ENCODE data around the gene SEC16A. TPM values are rescaled to one million over a fixed set of nuclear protein-coding genes. Genes with fewer than 3 reads are reported as not detected.

SEC16A gene
- total RNA-seq, 4 donors from 2014 or later, result 31.2 to 49.1 (median 38.6) TPM

- H3K4me3 ChIP-seq, result peak overlapping the region in 2 of 4 donors; percentile 4 to 9
- DNase-seq, result no peak
- peak overlapping the region; percentile 47 to 88 (median 67) for H3K27ac ChIP-seq
- intact Hi-C loops (cut with DNase I), result no loop called here
- no peaks in the 10 kb centered on the region for H3K27me3 ChIP-seq
- H3K9me3 ChIP-seq, result no peaks in the 10 kb centered on the region
- H3K36me3 ChIP-seq, result peaks cover 83 to 100% (median 91%) of the 10 kb centered on the region in 3 donors
- H3K4me1 ChIP-seq, result peaks cover 0 to 39% (median 6%) of the 10 kb centered on the region in 3 donors
- TF ChIP-seq CTCF (IDR thresholded peaks at IDR 0.05), result no peak
- no peak for TF ChIP-seq POLR2A (IDR thresholded peaks at IDR 0.05)
- WGBS, 2 donors, result 45 to 94% methylated on average over 3 to 4 of the region's 13 CpGs
Observed at GRCh38 chr9:136512651-136513071, 29.8 kb upstream of the SEC16A start.

- peak overlapping the region; percentile 47 to 88 (median 67) for H3K27ac ChIP-seq
- H3K4me3 ChIP-seq, result peak overlapping the region in 2 of 4 donors; percentile 4 to 9
- H3K36me3 ChIP-seq, result peaks cover 83 to 100% (median 91%) of the 10 kb centered on the region in 3 donors
- TF ChIP-seq POLR2A (IDR thresholded peaks at IDR 0.05) (no peak), CTCF (IDR thresholded peaks at IDR 0.05) (no peak)
- DNase-seq, result no peak
- H3K4me1 ChIP-seq, result peaks cover 0 to 33% (median 6%) of the 10 kb centered on the region in 3 donors
- intact Hi-C loops (cut with DNase I), result no loop called here
- WGBS, 2 donors, result 80% methylated on average over 20 of the region's 46 CpGs; no CpG with 5 or more reads in 1 of the 2 donors
- no peaks in the 10 kb centered on the region for H3K9me3 ChIP-seq
- H3K27me3 ChIP-seq, result no peaks in the 10 kb centered on the region
Observed at GRCh38 chr9:136511670-136512592, 29.1 kb upstream of the SEC16A start.

- Histone ChIP-seq H3K27ac (peak overlapping the region; percentile 38 to 85 (median 56)), H3K4me1 (peaks cover 0 to 29% (median 6%) of the 10 kb centered on the region in 3 donors), H3K27me3 (no peaks in the 10 kb centered on the region), H3K4me3 (no peak overlapping the region), H3K36me3 (peaks cover 88 to 100% (median 91%) of the 10 kb centered on the region in 3 donors), H3K9me3 (no peaks in the 10 kb centered on the region)
- intact Hi-C loops (cut with DNase I), result no loop called here
- DNase-seq, result no peak
- no peak for TF ChIP-seq CTCF (IDR thresholded peaks at IDR 0.05)
- 80 to 93% methylated on average over 2 to 5 of the region's 28 CpGs for WGBS, 2 donors
Observed at GRCh38 chr9:136511144-136511669, 28.4 kb upstream of the SEC16A start.

- TF ChIP-seq POLR2A (IDR thresholded peaks at IDR 0.05) (no peak), CTCF (IDR thresholded peaks at IDR 0.05) (no peak)
- DNase-seq, result no peak
- Histone ChIP-seq H3K27ac (peak overlapping the region in 3 of 4 donors; percentile 38 to 85 (median 64)), H3K27me3 (no peaks in the 10 kb centered on the region), H3K36me3 (peaks cover 87 to 100% (median 90%) of the 10 kb centered on the region in 3 donors), H3K9me3 (no peaks in the 10 kb centered on the region), H3K4me1 (peaks cover 0 to 29% (median 6%) of the 10 kb centered on the region in 3 donors), H3K4me3 (no peak overlapping the region)
- intact Hi-C loops (cut with DNase I), result no loop called here
- 78 to 89% methylated on average over 3 to 10 of the region's 26 CpGs for WGBS, 2 donors
Observed at GRCh38 chr9:136510561-136510960, 27.7 kb upstream of the SEC16A start.

- Histone ChIP-seq H3K4me3 (no peak overlapping the region), H3K27ac (peak overlapping the region in 2 of 4 donors; percentile 64 to 85), H3K36me3 (peaks cover 87 to 100% (median 90%) of the 10 kb centered on the region in 3 donors)
Observed at GRCh38 chr9:136509549-136509948, 26.7 kb upstream of the SEC16A start.

More at GRCh38 chr9:136509549-136509948, 26.7 kb upstream of the SEC16A start:
- 74 to 87% methylated on average over 4 to 21 of the region's 27 CpGs for WGBS, 2 donors
- DNase-seq, result no peak
- TF ChIP-seq CTCF (IDR thresholded peaks at IDR 0.05) (no peak), POLR2A (IDR thresholded peaks at IDR 0.05) (no peak)
- no peaks in the 10 kb centered on the region for H3K9me3 ChIP-seq
- H3K4me1 ChIP-seq, result peaks cover 0 to 29% (median 6%) of the 10 kb centered on the region in 3 donors
- intact Hi-C loops (cut with DNase I), result no loop called here
- no peaks in the 10 kb centered on the region for H3K27me3 ChIP-seq
